Hepatocyte (in vitro differentiated cells): ENCODE measurements around the gene TARBP2. TPM values are rescaled to one million over a fixed set of nuclear protein-coding genes. Genes with fewer than 3 reads are reported as not detected.

Experiments
- DNase-seq: peaks from one replicate; pipeline ENCODE4 v3.0.0-alpha.2; 2016; ENCODE audit warnings: low spot score
- H2AFZ ChIP-seq: fragments of 200-600 bp; sonication (generic); 2 replicates; pipeline ENCODE4 v1.6.0; 2016; ENCODE audit warnings: antibody characterized with exemption, mild to moderate bottlenecking
- H3K27ac ChIP-seq: fragments of 200-600 bp; sonication (generic); 2 replicates; pipeline ENCODE4 v1.5.1; 2016; ENCODE audit warnings: mild to moderate bottlenecking
- H3K27me3 ChIP-seq: fragments of 200-600 bp; sonication (generic); 2 replicates; pipeline ENCODE4 v1.6.1; 2016
- H3K36me3 ChIP-seq: fragments of 200-600 bp; sonication (generic); replicated peaks from 2 replicates; pipeline ENCODE4 v1.5.1; 2016; ENCODE audit warnings: low read depth; ENCODE audit not compliant: insufficient read depth
- H3K4me1 ChIP-seq: fragments of 200-600 bp; sonication (generic); 2 replicates; pipeline ENCODE4 v1.5.1; 2016; ENCODE audit warnings: mild to moderate bottlenecking, moderate library complexity; ENCODE audit not compliant: insufficient read depth
- H3K4me2 ChIP-seq: fragments of 200-600 bp; sonication (generic); 2 replicates; pipeline ENCODE4 v1.6.0; 2016
- H3K4me3 ChIP-seq: fragments of 200-600 bp; sonication (generic); 2 replicates; pipeline ENCODE4 v1.5.1; 2016; ENCODE audit warnings: mild to moderate bottlenecking
- H3K79me2 ChIP-seq: fragments of 200-600 bp; sonication (generic); 2 replicates; pipeline ENCODE4 v1.6.0; 2017; ENCODE audit warnings: mild to moderate bottlenecking
- H3K9me2 ChIP-seq: fragments of 200-600 bp; sonication (generic); replicated peaks from 2 replicates; pipeline ENCODE4 v1.6.0; 2017; ENCODE audit warnings: mild to moderate bottlenecking; ENCODE audit not compliant: insufficient read depth
- H3K9me3 ChIP-seq: fragments of 200-600 bp; sonication (generic); 2 replicates; pipeline ENCODE4 v1.5.1; 2016; ENCODE audit warnings: low read depth, mild to moderate bottlenecking
- H4K20me1 ChIP-seq: fragments of 200-600 bp; sonication (generic); 2 replicates; pipeline ENCODE4 v1.6.0; 2016; ENCODE audit warnings: mild to moderate bottlenecking; ENCODE audit not compliant: insufficient read depth, poor library complexity, severe bottlenecking
- EZH2 ChIP-seq: fragments of 200-600 bp; sonication (generic); IDR thresholded peaks from 2 replicates; pipeline ENCODE4 v1.6.1; 2016; ENCODE audit warnings: antibody characterized with exemption, mild to moderate bottlenecking, borderline replicate concordance
- EZH2phosphoT487 ChIP-seq: fragments of 200-600 bp; sonication (generic); IDR thresholded peaks from one replicate; pipeline ENCODE4 v1.6.1; 2018; ENCODE audit warnings: antibody characterized with exemption, mild to moderate bottlenecking, low read depth, moderate library complexity; ENCODE audit not compliant: unreplicated experiment, severe bottlenecking
- WGBS: methylation state at CpG from one replicate; pipeline ENCODE4 v1.1.6; 2016; ENCODE audit warnings: low lambda C conversion rate; ENCODE audit errors: missing lambda C conversion rate; 5-methylcytosine and 5-hydroxymethylcytosine counted together
- polyA plus RNA-seq: library from polyadenylated mRNA; unstranded; fragments of >200 nt; fragmentation: Nextera tagmentation; extraction: Ambion mirVana; gene quantifications from 2 replicates; pipeline ENCODE4 v1.2.1, GENCODE V29; 2016
- total RNA-seq: library from RNA; depleted of rRNA; stranded (reverse); fragments of >200 nt; gene quantifications from 2 replicates; pipeline ENCODE4 v1.2.3, GENCODE V29; 2014
- TF ChIP-seq, protein P1 (sequence below): fragments of 200-600 bp; sonication (generic); IDR thresholded peaks from 2 replicates; pipeline ENCODE4 v1.5.1; 2016; ENCODE audit warnings: antibody characterized with exemption, mild to moderate bottlenecking; ENCODE audit not compliant: poor library complexity

Gene TARBP2
- total and polyA plus RNA-seq, 2 experiments from 2014 or later: 39.1 to 88.6 TPM

DNA sequence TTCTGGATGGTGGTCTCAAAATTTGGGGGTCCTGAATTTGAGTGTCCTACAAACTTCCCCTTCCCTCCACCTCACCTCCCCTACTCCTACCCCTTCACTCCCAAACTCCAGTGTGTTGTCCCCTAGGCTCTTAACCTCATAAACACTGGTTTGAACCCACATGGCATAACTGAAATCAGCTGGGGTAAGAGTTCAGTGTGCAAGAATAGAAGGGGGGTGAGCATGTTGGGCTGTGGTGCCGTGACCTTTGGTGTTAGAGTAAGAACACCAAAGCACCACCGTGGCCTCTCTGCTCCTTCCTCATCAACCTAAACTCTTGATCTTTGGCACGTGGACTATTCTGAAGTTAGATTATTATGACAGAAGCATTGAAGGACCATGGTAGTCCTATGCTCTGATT, 38.1 kb upstream of the TARBP2 start:
- Histone ChIP-seq H4K20me1 (peaks cover 96% of the 10 kb centered on the region), H3K27me3 (no peaks in the 10 kb centered on the region), H3K4me3 (no peak overlapping the region), H3K4me1 (no peaks in the 10 kb centered on the region), H3K79me2 (peaks cover 99% of the 10 kb centered on the region), H3K27ac (no peak overlapping the region), H3K9me3 (no peaks in the 10 kb centered on the region), H3K9me2 (no peaks in the 10 kb centered on the region), H2AFZ (no peak overlapping the region), H3K36me3 (no peaks in the 10 kb centered on the region), H3K4me2 (no peak overlapping the region)
- TF ChIP-seq EZH2 (no peak), EZH2phosphoT487 (no peak)
- TF ChIP-seq, protein P1, sequence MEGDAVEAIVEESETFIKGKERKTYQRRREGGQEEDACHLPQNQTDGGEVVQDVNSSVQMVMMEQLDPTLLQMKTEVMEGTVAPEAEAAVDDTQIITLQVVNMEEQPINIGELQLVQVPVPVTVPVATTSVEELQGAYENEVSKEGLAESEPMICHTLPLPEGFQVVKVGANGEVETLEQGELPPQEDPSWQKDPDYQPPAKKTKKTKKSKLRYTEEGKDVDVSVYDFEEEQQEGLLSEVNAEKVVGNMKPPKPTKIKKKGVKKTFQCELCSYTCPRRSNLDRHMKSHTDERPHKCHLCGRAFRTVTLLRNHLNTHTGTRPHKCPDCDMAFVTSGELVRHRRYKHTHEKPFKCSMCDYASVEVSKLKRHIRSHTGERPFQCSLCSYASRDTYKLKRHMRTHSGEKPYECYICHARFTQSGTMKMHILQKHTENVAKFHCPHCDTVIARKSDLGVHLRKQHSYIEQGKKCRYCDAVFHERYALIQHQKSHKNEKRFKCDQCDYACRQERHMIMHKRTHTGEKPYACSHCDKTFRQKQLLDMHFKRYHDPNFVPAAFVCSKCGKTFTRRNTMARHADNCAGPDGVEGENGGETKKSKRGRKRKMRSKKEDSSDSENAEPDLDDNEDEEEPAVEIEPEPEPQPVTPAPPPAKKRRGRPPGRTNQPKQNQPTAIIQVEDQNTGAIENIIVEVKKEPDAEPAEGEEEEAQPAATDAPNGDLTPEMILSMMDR: no peak
- WGBS: 86% methylated on average over 3 of the region's 3 CpGs
- DNase-seq: no peak

DNA sequence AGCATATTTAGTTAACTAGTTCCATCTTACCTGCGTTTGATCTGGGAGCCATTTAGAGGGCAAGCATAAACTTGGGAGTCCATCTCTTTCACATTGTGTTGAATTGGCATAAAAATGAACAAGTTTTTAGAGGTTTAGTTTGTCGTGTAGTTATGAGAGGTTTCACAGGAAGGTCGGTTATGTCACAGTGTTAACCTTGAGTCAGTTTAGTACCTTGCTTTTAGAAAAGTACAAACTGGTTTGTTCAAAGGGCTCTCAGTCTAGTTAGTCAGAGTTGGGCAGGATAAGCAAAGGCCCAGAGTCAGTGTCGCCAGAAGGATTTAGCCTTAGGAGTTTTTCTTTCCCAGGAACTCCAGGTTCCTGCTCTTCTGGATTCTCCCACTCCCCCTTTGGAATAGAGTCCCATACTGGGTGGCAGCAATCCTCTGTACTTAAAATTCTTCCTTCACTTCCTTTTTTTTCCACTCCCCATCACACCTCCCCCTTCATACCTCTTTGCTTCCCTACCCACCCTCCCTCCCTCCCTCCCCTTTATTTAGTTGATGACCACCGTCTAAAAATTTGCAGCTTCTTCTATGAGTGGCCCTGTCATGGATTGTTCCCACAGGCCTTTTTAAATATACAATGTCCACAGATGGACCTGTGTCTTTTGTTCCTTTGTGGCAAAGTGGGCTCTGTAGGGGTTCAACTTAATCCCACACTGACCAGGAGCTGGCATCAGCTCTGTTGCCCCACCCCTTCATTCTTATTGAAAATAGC, 37.1 kb upstream of the TARBP2 start:
- no peak overlapping the region for H3K4me2 ChIP-seq
- no peak overlapping the region for H2AFZ ChIP-seq
- H3K36me3 ChIP-seq: no peaks in the 10 kb centered on the region
- no peaks in the 10 kb centered on the region for H3K4me1 ChIP-seq
- peaks cover 99% of the 10 kb centered on the region for H3K79me2 ChIP-seq
- H3K9me2 ChIP-seq: no peaks in the 10 kb centered on the region
- TF ChIP-seq EZH2: no peak
- TF ChIP-seq EZH2phosphoT487: no peak
- TF ChIP-seq, protein P1: no peak
- H3K4me3 ChIP-seq: no peak overlapping the region
- no peaks in the 10 kb centered on the region for H3K9me3 ChIP-seq
- WGBS: 76% methylated on average over 5 of the region's 5 CpGs
- peak overlapping the region; percentile 16 for H3K27ac ChIP-seq
- H3K27me3 ChIP-seq: no peaks in the 10 kb centered on the region
- DNase-seq: no peak
- H4K20me1 ChIP-seq: peaks cover 93% of the 10 kb centered on the region

DNA sequence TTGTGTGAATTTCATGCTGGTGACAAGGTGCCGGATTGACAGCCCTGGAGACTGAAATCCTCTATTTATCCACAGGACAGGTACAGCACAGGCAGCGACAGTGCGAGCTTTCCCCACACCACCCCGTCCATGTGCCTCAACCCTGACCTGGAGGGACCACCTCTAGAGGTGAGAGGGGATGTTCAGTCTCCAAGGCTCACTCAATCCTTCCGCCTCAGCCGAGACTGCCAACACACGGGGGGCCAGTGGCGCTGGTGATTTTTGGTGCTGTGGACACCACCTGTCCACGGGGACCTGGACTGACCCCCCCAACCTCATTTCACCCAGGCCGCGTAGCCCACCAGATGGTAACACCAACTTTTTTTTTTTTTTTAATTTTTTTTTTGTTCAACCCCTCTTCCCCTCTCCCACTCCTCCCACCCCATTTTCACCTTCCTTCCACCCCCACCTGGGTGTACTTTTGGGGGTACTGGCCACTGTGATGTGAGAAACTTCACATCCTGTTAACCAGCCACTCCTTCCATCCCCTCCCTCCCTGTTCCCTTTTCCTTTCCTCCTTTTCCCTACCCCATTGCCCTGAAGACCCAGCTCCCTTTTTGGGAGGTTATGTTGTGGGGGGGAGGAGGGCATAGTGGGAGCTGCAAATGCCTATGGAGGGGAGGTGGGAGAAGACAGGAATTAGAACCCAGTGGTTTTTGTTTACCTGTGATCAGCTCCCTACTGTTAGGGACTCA, 36.2 kb upstream of the TARBP2 start:
- peaks cover 98% of the 10 kb centered on the region for H3K79me2 ChIP-seq
- H3K27me3 ChIP-seq: no peaks in the 10 kb centered on the region
- no peaks in the 10 kb centered on the region for H3K36me3 ChIP-seq
- H3K4me1 ChIP-seq: no peaks in the 10 kb centered on the region
- no peaks in the 10 kb centered on the region for H3K9me2 ChIP-seq
- H3K9me3 ChIP-seq: no peaks in the 10 kb centered on the region
- TF ChIP-seq EZH2: no peak
- TF ChIP-seq, protein P1: no peak
- no peak for TF ChIP-seq EZH2phosphoT487
- no peak overlapping the region for H3K27ac ChIP-seq
- no peak overlapping the region for H3K4me2 ChIP-seq
- no peak overlapping the region for H2AFZ ChIP-seq
- DNase-seq: no peak
- 93% methylated on average over 11 of the region's 11 CpGs for WGBS
- H4K20me1 ChIP-seq: peaks cover 87% of the 10 kb centered on the region
- H3K4me3 ChIP-seq: no peak overlapping the region
